GM12892 (cell line): ENCODE measurements around the gene EIF3L.
A peak's percentile ranks its signal among the peaks of the same experiment; 100 is the strongest.

Experiments used
- DNase-seq: peaks from one replicate; pipeline ENCODE4 v3.0.0; 2011; ENCODE audit not compliant: insufficient read length
- FAIRE-seq: peaks from 2 replicates; lab custom pipeline; 2011; peaks lifted over from hg19 to GRCh38; lab: Jason Lieb, UNC
- POLR2A ChIP-seq: IDR thresholded peaks from 2 replicates; pipeline ENCODE4 v1.6.1; 2011; ENCODE audit warnings: low read depth, low read length, control low read depth
- POLR2AphosphoS5 ChIP-seq: IDR thresholded peaks from 2 replicates; pipeline ENCODE4 v1.6.1; 2011; ENCODE audit warnings: low read depth, low read length, control low read depth
- TAF1 ChIP-seq: IDR thresholded peaks from 2 replicates; pipeline ENCODE4 v1.6.1; 2011; ENCODE audit warnings: low read depth, mild to moderate bottlenecking, control low read depth, low read length, borderline replicate concordance

Gene EIF3L

GRCh38 chr22:37843741-37844089 lies 5.5 kb upstream of the EIF3L start:
- DNase-seq (peak; percentile 55), FAIRE-seq (no peak)
- TF ChIP-seq POLR2AphosphoS5 = no peak
- TF ChIP-seq POLR2A = no peak
- TF ChIP-seq TAF1 = no peak

GRCh38 chr22:37844904-37845329 lies 4.3 kb upstream of the EIF3L start:
- TF ChIP-seq POLR2A (no peak), TAF1 (no peak), POLR2AphosphoS5 (no peak)
- no peak for FAIRE-seq

GRCh38 chr22:37846433-37846832 lies 2.8 kb upstream of the EIF3L start:
- DNase-seq (no peak), FAIRE-seq (no peak)
- no peak for TF ChIP-seq POLR2AphosphoS5
- TF ChIP-seq POLR2A = no peak
- no peak for TF ChIP-seq TAF1

More at GRCh38 chr22:37844904-37845329, 4.3 kb upstream of the EIF3L start:
- no peak for DNase-seq

- no peak for DNase-seq
- no peak for FAIRE-seq
- TF ChIP-seq TAF1 (no peak), POLR2A (no peak), POLR2AphosphoS5 (no peak)
These were observed 581 bp upstream of the EIF3L start for GRCh38 chr22:37848587-37849088.

- FAIRE-seq = no peak
- TF ChIP-seq TAF1 (no peak), POLR2AphosphoS5 (no peak), POLR2A (no peak)
- no peak for DNase-seq
These were observed 1.6 kb downstream of the EIF3L start for GRCh38 chr22:37850801-37851200.

GRCh38 chr22:37852418-37852817 lies 3.2 kb downstream of the EIF3L start:
- no peak for TF ChIP-seq TAF1
- TF ChIP-seq POLR2AphosphoS5 = no peak
- no peak for TF ChIP-seq POLR2A
- no peak for DNase-seq
- FAIRE-seq = no peak

GRCh38 chr22:37854946-37855345 lies 5.7 kb downstream of the EIF3L start:
- TF ChIP-seq POLR2A (no peak), POLR2AphosphoS5 (no peak), TAF1 (no peak)
- FAIRE-seq = no peak
- DNase-seq = no peak

GRCh38 chr22:37855462-37855861 lies 6.2 kb downstream of the EIF3L start:
- FAIRE-seq (no peak), DNase-seq (no peak)
- TF ChIP-seq POLR2A (no peak), TAF1 (no peak), POLR2AphosphoS5 (no peak)

GRCh38 chr22:37860796-37861421 lies 11.7 kb downstream of the EIF3L start:
- DNase-seq = no peak

GRCh38 chr22:37862570-37863325 lies 13.5 kb downstream of the EIF3L start:
- DNase-seq (no peak), FAIRE-seq (no peak)
- TF ChIP-seq POLR2AphosphoS5 (no peak), POLR2A (no peak), TAF1 (no peak)

More at GRCh38 chr22:37860796-37861421, 11.7 kb downstream of the EIF3L start:
- TF ChIP-seq POLR2A (no peak), TAF1 (no peak), POLR2AphosphoS5 (no peak)
- no peak for FAIRE-seq

GRCh38 chr22:37865510-37865909 lies 16.3 kb downstream of the EIF3L start:
- no peak for DNase-seq
- FAIRE-seq = no peak
- TF ChIP-seq TAF1 (no peak), POLR2A (no peak), POLR2AphosphoS5 (no peak)

GRCh38 chr22:37870273-37870672 lies 21.1 kb downstream of the EIF3L start:
- FAIRE-seq (no peak), DNase-seq (no peak)
- no peak for TF ChIP-seq POLR2A
- no peak for TF ChIP-seq POLR2AphosphoS5
- TF ChIP-seq TAF1 = no peak

- DNase-seq (no peak), FAIRE-seq (no peak)
- TF ChIP-seq POLR2AphosphoS5 (no peak), TAF1 (no peak), POLR2A (no peak)
These were observed 31.6 kb downstream of the EIF3L start for GRCh38 chr22:37880668-37881440.
